Bladder microvascular endothelial cell (primary cell): ENCODE data around the gene SLC7A10. TPM values are rescaled to one million over a fixed set of nuclear protein-coding genes. Genes with fewer than 3 reads are reported as not detected.

Experiments used
- total RNA-seq: library from RNA; depleted of rRNA; stranded (reverse); fragments of >200 nt; gene quantifications from 2 replicates; pipeline ENCODE4 v1.2.3, GENCODE V29; 2014

Gene SLC7A10
- total RNA-seq = not detected in 2 replicates

GRCh38 chr19:33225458-33225926 is at the start of gene SLC7A10:
SLC7A10 (minus strand) TSS chr19:33225850; CDS start chr19:33225703, 147 bp downstream.

GRCh38 chr19:33193865-33194362 is 31.7 kb downstream of the SLC7A10 start, which contains the start of gene LRP3:
LRP3 (plus strand) TSS chr19:33194330; CDS start chr19:33194786, 456 bp downstream.

Other genes with a start within 250 kb of the SLC7A10 start
- 0.49 and 6.9 TPM in 2 replicates for gene RHPN2, start 161.0 kb downstream of the SLC7A10 start, total RNA-seq
- 3.6 and 6.9 TPM in 2 replicates for gene GPATCH1, start 144.7 kb downstream of the SLC7A10 start, total RNA-seq
- gene WDR88, start 93.7 kb downstream of the SLC7A10 start, total RNA-seq = not detected in 2 replicates
- 4.2 and 10.6 TPM in 2 replicates for gene LRP3, start 31.5 kb downstream of the SLC7A10 start, total RNA-seq
- under 0.01 and 0.31 TPM in 2 replicates for gene CEBPA, start 76.7 kb upstream of the SLC7A10 start, total RNA-seq
- 23.2 and 36.7 TPM in 2 replicates for gene CEBPG, start 147.9 kb upstream of the SLC7A10 start, total RNA-seq